PFSK-1 (cell line): ENCODE results near the gene EP400.

Experiments used
- FOXP2 ChIP-seq: optimal IDR thresholded peaks from 2 replicates; pipeline ENCODE3; 2011; ENCODE audit warnings: borderline replicate concordance, control low read depth, inconsistent platforms; ENCODE audit not compliant: insufficient read depth; ENCODE audit errors: extremely low read length, extremely low read depth
- POLR2AphosphoS5 ChIP-seq: IDR thresholded peaks from 2 replicates; pipeline ENCODE4 v1.6.1; 2012; ENCODE audit warnings: low read depth, mild to moderate bottlenecking, control low read depth, low read length, moderate library complexity
- REST ChIP-seq, 2 experiments: IDR thresholded peaks; 2 replicates each; pipeline versions ENCODE4 v1.6.1 to v1.8.0; 2011 to 2012; ENCODE audit warnings: low read depth in 2 of 2, low read length in 2 of 2, control low read depth in 1 of 2, inconsistent platforms in 1 of 2, mild to moderate bottlenecking in 1 of 2, moderate library complexity in 1 of 2; ENCODE audit not compliant: insufficient read depth in 1 of 2
- SIN3A ChIP-seq: IDR thresholded peaks from 2 replicates; pipeline ENCODE4 v1.6.1; 2012; ENCODE audit warnings: mild to moderate bottlenecking, low read length, moderate library complexity, borderline replicate concordance; ENCODE audit not compliant: insufficient read depth
- TAF1 ChIP-seq: IDR thresholded peaks from 2 replicates; pipeline ENCODE4 v1.6.1; 2012; ENCODE audit warnings: low read length, control low read depth, borderline replicate concordance; ENCODE audit not compliant: insufficient read depth

Gene EP400

DNA sequence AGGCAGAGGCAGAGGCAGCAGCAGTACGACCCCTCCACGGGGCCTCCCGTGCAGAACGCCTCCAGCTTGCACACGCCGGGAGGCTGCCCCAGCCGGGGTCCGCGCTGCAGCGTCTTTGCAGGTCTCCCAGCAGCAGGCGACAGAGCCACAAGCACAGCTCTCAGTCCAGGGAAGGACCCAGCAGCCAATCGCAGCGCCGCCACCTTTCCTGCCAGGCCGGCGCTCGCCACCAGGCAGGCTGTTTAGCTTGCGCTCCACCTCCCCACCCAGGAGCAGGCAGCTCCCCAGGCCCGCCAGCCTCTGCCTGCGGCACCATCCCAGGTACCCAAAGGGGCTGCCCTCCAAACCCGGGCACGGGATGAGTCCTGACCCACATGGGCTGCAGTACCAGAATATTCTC is 169.1 kb downstream of the EP400 start:
- no peak for TF ChIP-seq SIN3A

DNA sequence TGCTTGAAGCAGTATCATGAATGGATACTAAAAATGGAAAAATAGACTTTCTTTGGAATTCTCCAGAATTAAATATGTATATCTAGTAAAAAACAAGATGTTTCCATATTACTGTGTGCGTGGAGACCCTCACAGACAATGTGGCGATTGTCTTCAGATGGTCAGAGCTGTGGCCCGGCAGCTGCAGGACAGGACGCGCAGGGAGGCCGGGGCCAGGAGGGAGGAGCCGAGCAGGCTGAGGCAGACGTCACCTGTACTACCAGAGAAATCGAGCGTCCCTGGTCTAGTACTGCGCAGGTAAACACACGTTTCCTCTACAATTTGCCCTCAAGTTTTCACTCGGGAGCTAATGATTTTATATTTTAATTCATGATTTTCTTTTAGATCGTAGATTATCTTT is 171.5 kb downstream of the EP400 start:
- TF ChIP-seq REST (IDR thresholded peaks at IDR 0.05; ENCODE audit: insufficient read depth in 1 of 2, low read depth in 2 of 2, low read length in 2 of 2) (no peak), SIN3A (no peak), POLR2AphosphoS5 (no peak), TAF1 (no peak), FOXP2 (no peak)

DNA sequence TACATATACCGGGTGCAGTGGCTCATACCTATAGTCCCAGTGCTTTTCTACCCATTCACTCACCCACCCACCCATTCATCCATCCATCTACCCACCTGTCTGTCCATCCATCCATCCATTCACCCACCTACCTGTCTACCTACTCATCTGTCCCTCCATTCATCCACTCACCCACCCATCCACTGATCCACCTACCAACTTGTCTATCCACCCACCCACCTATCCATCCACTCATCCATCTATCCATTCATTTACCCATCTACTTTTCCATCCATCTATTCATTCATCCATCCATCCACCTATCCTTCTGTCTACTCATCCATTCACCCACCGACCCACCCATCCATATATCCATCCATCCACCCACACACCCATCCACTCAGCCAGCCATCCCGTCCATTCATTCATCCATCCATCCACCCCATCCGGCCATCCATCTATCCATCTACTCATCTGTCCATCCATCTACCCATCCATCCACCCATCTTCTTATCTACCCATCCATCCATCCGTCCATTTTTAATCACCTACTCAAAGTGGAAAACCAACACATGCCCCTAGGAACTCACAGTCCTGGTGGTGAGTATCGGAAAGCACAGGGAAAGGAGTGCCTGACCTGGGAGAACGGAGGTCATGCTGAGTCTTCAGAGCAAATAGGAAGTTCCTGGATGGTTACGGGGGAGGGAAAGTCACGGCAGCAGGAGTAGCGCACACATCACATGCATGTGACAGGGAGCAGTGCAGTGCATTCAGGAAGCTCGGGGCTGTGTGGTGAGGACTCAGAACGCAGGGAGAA is 174.4 kb downstream of the EP400 start:
- TF ChIP-seq SIN3A (no peak), REST (IDR thresholded peaks at IDR 0.05; ENCODE audit: insufficient read depth in 1 of 2, low read depth in 2 of 2, low read length in 2 of 2) (no peak), FOXP2 (no peak)

- TF ChIP-seq FOXP2 (no peak), TAF1 (no peak), POLR2AphosphoS5 (no peak), SIN3A (no peak), REST (IDR thresholded peaks at IDR 0.05; ENCODE audit: insufficient read depth in 1 of 2, low read depth in 2 of 2, low read length in 2 of 2) (no peak)
Measured at GRCh38 chr12:132124766-132125425, 175.2 kb downstream of the EP400 start.

GRCh38 chr12:132125736-132126135 is 176.0 kb downstream of the EP400 start:
- TF ChIP-seq SIN3A (no peak), FOXP2 (no peak), REST (IDR thresholded peaks at IDR 0.05; ENCODE audit: insufficient read depth in 1 of 2, low read depth in 2 of 2, low read length in 2 of 2) (no peak), TAF1 (no peak), POLR2AphosphoS5 (no peak)
